HG02759 (cell line): Measurements from ENCODE around the gene PTBP1.

ENCODE experiments used
- ATAC-seq: cut with Tn5 transposase; IDR thresholded peaks from one replicate; pipeline ENCODE4 v1.9.1; 2021; ENCODE audit warnings: mild to moderate bottlenecking, moderate library complexity; ENCODE audit not compliant: unreplicated experiment

PTBP1 gene

DNA sequence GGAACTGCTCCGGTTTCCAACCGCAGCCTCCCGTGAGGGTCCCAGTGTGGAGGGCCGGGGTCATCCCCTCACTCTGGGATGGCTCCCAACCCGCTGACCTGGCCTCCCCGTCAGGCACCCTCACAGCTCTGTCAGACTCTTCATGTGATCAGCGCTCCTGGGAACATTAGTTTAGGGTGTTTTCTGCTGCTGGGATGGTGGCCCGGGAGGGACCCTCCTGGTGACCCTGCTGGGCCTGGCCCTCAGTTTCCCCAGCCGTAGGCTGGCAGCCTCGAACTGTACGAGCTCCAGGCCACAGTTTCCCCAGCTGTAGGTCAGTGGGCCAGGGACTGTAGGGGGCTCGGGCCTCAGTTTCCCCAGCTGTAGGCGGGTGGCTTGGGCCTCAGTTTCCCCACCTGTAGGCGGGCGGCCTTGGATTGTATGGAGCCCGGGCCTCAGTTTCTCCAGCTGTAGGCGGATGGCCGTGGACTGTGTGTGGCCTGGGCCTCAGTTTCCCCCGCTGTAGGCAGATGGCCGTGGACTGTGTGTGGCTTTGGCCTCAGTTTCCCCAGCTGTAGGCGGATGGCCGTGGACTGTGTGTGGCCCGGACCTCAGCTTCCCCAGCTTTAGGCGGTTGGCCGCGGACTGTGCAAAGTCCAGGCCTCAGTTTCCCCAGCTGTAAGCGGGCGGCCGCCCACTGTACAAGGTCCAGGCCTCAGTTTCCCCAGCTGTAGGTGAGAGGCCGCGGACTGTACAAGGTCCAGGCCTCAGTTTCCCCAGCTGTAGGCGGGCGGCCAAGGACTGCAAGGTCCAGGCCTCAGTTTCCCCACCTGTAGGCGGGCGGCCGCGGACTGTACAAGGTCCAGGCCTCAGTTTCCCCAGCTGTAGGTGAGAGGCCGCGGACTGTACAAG lies 1.3 kb upstream of the PTBP1 start:
- no peak for ATAC-seq

GRCh38 chr19:797528-798414 lies 519 bp downstream of the PTBP1 start:
- peak; percentile 60 for ATAC-seq

DNA sequence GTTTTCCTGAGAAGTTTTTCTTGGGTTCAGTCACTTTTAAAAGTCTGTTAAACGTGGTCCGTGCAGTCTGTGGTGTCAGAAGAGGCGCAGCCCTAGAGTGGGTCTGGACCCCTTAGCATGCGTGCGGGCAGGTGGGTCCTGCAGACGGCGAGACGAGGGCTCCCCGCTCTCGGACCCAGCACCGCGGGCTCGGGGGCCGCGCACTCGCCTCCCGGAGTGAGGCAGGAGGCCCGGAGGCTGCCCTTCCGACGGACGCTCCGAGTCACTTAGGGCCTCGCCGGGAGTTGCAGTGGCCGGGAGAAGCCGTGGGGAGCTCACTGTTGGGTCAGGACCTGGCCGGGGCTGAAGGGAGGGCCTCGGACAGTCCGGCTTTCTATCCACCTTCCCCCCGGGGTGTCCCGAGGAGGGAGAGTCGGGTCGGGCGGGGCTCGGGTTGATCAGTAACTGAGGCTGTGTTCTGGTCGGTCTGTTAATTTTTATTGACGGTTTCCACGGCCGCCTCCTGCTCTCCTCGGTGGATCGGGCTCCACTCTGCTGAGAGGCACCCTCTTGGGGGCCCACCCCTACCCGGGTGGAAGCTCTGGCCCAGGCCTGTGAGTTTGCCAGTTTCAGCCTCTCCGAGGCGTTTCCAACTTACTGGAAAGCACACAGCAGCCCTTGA lies 1.3 kb downstream of the PTBP1 start:
- no peak for ATAC-seq

- no peak for ATAC-seq
Measured at GRCh38 chr19:799076-799881, 2.0 kb downstream of the PTBP1 start.

DNA sequence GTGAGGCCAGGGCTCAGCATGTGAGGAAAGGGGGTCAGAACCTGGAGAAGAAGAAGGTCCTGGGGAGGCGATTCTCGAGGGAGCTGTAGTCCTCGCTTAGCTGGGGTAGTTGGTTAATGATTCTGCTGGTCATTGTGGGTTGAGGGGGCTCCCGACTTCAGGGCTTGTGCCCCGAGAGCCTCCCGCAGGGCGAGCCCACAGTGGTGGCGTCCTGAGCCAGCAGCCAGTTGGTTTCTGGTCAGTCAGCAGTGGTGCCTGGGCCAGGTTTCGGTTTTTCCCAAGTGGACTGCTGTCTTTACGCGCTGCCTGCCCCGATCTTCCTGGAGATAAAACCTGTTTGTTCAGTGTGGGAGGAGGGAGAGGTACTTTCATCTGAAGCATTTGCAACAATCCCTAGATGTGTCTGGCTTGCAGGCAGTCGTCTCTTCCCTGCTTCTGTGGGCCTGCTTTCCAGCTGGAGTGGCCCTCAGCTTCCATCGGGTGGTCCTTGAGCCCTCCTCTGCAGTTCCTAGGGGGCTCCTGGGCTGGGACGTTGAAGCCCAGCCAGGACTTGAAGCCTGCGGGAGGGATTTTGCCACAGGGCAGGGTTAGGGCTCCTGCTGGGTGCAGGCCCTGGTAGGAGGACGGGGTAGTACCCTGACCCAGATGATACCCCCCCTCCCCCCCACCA lies 3.2 kb downstream of the PTBP1 start:
- no peak for ATAC-seq

- ATAC-seq = no peak
Measured at GRCh38 chr19:801030-801860, 4.0 kb downstream of the PTBP1 start.

- ATAC-seq = no peak
Measured at GRCh38 chr19:801861-802497, 4.7 kb downstream of the PTBP1 start.

GRCh38 chr19:802498-803098 lies 5.3 kb downstream of the PTBP1 start:
- no peak for ATAC-seq

DNA sequence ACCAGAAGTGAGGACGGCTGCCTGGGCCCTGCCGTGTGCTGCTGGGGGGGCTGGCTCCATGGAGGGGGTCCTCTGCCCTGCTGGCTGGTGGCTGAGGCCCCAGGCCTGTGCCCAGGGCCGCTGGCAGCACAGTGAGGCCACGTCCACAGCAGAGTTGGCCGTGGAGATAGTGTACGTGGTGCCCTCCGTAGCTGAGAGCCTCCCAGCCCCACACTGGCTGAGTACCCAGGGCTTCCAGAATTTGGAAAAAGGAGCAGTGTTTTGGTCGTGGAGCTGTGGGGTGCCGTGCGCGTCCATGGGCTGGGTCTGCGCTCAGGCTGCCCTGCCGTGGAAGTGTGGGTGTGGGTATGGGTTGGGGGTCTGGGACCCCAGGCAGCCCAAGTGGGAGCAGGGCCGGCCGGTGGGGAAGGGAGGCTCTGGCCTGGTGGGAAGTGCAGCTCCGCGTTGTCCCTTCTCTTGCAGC lies 5.9 kb downstream of the PTBP1 start:
- ATAC-seq = no peak

DNA sequence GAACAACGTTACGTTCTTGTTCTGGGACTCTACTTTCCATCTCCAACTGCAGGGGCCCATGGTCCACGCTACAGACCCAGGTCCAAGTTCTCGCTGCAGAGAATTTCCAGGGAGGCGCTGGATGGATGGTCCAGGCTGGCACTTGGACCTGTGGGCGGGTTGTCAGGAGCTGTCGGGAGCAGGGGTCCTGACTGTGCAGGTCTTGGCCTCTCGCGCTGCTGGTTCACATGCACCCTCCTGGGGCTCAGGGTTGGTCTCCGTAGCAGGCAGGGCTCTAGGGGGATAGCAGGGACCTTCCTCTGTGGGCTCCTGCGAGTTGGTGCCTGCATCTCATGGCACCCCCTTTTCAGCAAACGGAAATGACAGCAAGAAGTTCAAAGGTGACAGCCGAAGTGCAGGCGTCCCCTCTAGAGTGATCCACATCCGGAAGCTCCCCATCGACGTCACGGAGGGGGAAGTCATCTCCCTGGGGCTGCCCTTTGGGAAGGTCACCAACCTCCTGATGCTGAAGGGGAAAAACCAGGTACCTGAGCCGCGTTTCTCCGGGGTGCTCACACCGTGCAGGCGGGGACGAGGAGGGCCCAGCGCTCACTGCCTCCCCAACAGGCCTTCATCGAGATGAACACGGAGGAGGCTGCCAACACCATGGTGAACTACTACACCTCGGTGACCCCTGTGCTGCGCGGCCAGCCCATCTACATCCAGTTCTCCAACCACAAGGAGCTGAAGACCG lies 6.6 kb downstream of the PTBP1 start:
- ATAC-seq = no peak

- no peak for ATAC-seq
Measured at GRCh38 chr19:804419-805165, 7.3 kb downstream of the PTBP1 start.

- no peak for ATAC-seq
Measured at GRCh38 chr19:805166-805551, 7.9 kb downstream of the PTBP1 start.

DNA sequence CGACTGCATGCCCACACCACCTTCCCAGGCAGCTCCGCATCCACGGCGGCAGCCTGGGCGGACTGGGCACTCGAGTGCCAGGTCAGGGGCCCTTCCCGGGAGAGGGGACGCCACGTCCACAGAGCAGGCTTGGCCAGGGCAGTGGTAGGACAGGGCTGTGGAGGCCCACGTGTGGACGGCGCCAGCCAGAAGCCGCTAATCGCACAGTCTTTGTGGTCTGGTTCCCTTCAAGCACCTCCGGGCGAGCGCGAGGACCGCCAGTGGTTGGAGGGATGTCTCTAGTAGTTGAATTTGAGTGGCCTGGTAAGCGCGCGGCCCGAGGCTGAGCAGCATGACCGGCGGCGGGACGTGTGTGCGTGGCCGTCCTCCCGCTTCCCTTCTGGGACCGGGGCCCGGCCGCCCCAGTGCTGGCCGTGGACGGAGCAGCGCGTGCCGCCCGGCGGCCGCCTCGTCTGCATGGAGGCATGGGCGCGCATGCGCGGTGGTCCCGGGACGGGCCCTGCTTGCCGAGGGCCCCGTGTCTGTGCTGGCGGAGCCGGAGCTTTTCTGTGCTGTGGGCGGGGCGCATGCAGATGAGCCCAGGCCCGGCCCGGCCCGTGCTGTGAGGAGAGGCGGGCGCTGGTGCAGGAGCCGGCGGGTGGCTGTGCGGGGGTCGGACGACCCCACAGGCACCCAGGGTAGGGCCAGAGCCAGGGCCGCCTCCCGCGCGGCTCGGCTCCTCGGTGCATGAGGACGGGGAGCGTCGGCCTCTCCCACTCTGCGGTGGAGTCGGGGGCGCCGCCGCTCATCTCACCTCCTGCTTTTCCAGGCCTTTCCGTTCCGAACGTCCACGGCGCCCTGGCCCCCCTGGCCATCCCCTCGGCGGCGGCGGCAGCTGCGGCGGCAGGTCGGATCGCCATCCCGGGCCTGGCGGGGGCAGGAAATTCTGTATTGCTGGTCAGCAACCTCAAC lies 8.6 kb downstream of the PTBP1 start:
- no peak for ATAC-seq

DNA sequence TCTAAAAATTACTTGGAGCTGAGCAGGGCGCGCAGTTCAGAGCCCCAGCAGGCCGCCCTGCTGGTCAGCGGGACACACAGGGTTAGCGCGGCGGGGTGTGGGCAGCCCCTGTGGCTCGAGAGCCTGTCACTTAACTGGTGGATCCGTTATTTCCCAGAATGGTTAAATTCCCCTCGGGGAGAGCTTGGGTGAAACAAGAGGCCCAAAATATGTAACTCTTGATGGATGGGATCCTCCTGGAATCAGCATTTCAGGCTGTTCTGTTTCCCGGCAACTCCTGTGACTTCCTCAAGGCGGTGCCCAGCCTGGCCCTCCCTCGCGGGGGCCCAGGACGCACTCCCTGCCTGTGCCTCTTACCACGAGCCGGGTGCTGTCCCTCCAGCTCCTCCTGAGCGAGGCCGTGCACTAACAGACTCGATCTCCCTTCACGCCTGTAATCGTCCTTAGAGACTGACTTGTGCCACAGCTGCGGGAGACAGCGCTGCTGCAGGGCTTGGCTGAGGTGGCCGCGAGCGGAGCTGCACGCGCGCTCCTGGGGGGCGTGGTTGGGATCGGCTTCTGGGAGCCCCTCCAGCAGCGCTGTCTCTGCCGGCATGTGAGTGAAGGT lies 9.7 kb downstream of the PTBP1 start:
- ATAC-seq = no peak
